Tibial artery (tissue), 4 donors: ENCODE data around the gene DYNC1I1.
A peak's percentile ranks its signal among the peaks of the same experiment; 100 is the strongest.

ENCODE experiments used
- DNase-seq, 2 donors: peaks; one replicate each; pipeline ENCODE4 v3.0.0-alpha.2; 2019
- H3K27ac ChIP-seq, 2 donors: fragments of 200-600 bp; sonication (generic) in 1 of 2; 1 replicate in 1 of 2; 2 replicates in 1 of 2; pipeline ENCODE4 v1.5.1; 2018 to 2019; ENCODE audit warnings: mild to moderate bottlenecking in 1 of 2
- H3K27me3 ChIP-seq, 2 donors: fragments of 200-600 bp; sonication (generic) in 1 of 2; one replicate each; pipeline versions ENCODE4 v1.5.1 to v1.6.0; 2016 to 2019
- H3K36me3 ChIP-seq, 3 donors: fragments of 200-600 bp; sonication (generic) in 2 of 3; one replicate each; pipeline ENCODE4 v1.5.1; 2016 to 2019; ENCODE audit warnings: mild to moderate bottlenecking in 2 of 3
- H3K4me1 ChIP-seq, 4 donors: fragments of 200-600 bp; sonication (generic) in 2 of 4; 1 replicate in 3 of 4; 2 replicates in 1 of 4; pipeline ENCODE4 v1.5.1; 2016 to 2019
- H3K4me3 ChIP-seq, 2 donors: fragments of 200-600 bp; sonication (generic) in 1 of 2; 1 replicate in 1 of 2; 2 replicates in 1 of 2; pipeline ENCODE4 v1.5.1; 2018 to 2019; ENCODE audit warnings: mild to moderate bottlenecking in 2 of 2
- H3K9me3 ChIP-seq, 3 donors: fragments of 200-600 bp; sonication (generic) in 1 of 3; one replicate each; pipeline ENCODE4 v1.5.1; 2016 to 2019
- intact Hi-C: fragments of 100-400 bp; cut with DNase I; formaldehyde crosslinking; loops from one replicate; pipeline ENCODE4 v1.15.0; 2023; ENCODE audit warnings: low total_unique reads
- TF ChIP-seq, protein P1 (sequence below), 2 experiments: fragments of 200-600 bp in 1 of 2; fragments of 450-650 bp in 1 of 2; IDR thresholded peaks; one replicate each; pipeline ENCODE4 v1.5.1; 2017 to 2019; ENCODE audit warnings: antibody characterized with exemption in 2 of 2, mild to moderate bottlenecking in 1 of 2, moderate library complexity in 1 of 2

DYNC1I1 gene

GRCh38 chr7:95906851-95907250 is 134.5 kb downstream of the DYNC1I1 start:
- Histone ChIP-seq H3K4me3 (no peak overlapping the region), H3K27me3 (no peaks in the 10 kb centered on the region), H3K4me1 (no peaks in the 10 kb centered on the region), H3K36me3 (no peaks in the 10 kb centered on the region), H3K27ac (no peak overlapping the region), H3K9me3 (no peaks in the 10 kb centered on the region)
- intact Hi-C loops, result no loop called here
- TF ChIP-seq, protein P1, sequence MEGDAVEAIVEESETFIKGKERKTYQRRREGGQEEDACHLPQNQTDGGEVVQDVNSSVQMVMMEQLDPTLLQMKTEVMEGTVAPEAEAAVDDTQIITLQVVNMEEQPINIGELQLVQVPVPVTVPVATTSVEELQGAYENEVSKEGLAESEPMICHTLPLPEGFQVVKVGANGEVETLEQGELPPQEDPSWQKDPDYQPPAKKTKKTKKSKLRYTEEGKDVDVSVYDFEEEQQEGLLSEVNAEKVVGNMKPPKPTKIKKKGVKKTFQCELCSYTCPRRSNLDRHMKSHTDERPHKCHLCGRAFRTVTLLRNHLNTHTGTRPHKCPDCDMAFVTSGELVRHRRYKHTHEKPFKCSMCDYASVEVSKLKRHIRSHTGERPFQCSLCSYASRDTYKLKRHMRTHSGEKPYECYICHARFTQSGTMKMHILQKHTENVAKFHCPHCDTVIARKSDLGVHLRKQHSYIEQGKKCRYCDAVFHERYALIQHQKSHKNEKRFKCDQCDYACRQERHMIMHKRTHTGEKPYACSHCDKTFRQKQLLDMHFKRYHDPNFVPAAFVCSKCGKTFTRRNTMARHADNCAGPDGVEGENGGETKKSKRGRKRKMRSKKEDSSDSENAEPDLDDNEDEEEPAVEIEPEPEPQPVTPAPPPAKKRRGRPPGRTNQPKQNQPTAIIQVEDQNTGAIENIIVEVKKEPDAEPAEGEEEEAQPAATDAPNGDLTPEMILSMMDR (IDR thresholded peaks at IDR 0.05), result no peak
- no peak for DNase-seq

DNA sequence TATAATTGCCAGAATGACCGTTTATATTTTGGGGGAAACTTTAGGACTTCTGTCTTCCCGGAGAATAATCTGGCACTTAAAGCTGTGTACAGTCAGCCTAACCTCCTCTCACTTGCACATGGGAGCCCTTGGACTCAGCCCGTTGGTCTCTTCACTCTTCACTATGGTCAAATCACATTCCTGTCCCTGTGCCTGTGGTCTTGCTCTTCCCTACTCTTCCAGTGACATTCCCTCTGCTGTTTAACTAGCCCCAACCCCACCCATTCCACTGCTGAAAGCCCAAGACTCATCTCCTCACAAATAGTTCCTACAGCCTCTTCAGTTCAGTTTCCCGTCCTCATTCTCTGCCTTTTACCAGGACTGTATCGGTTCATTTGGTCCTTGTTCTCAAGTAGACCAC is 135.0 kb downstream of the DYNC1I1 start:
- Histone ChIP-seq H3K4me1 (no peaks in the 10 kb centered on the region), H3K36me3 (no peaks in the 10 kb centered on the region), H3K4me3 (no peak overlapping the region), H3K9me3 (no peaks in the 10 kb centered on the region), H3K27ac (no peak overlapping the region), H3K27me3 (no peaks in the 10 kb centered on the region)
- no peak for DNase-seq
- TF ChIP-seq, protein P1 (IDR thresholded peaks at IDR 0.05), result no peak
- intact Hi-C loops, result no loop called here

- H3K27me3 ChIP-seq, result no peaks in the 10 kb centered on the region
- no peak for DNase-seq
- intact Hi-C loops, result no loop called here
- no peak overlapping the region for H3K27ac ChIP-seq
- H3K36me3 ChIP-seq, result no peaks in the 10 kb centered on the region
- no peak overlapping the region for H3K4me3 ChIP-seq
- no peaks in the 10 kb centered on the region for H3K4me1 ChIP-seq
- no peaks in the 10 kb centered on the region for H3K9me3 ChIP-seq
- TF ChIP-seq, protein P1 (IDR thresholded peaks at IDR 0.05), result no peak
Observed at GRCh38 chr7:95908499-95908898, 136.1 kb downstream of the DYNC1I1 start.

- intact Hi-C loops, result loop anchor here (10.0 kb wide), 1 partner anchor 1154 kb away; no protein-coding TSS in a partner anchor
- Histone ChIP-seq H3K4me3 (no peak overlapping the region), H3K4me1 (no peaks in the 10 kb centered on the region), H3K27me3 (no peaks in the 10 kb centered on the region), H3K27ac (no peak overlapping the region), H3K36me3 (no peaks in the 10 kb centered on the region), H3K9me3 (no peaks in the 10 kb centered on the region)
- TF ChIP-seq, protein P1 (IDR thresholded peaks at IDR 0.05), result no peak
- DNase-seq, result no peak
Observed at GRCh38 chr7:95910341-95910740, 138.0 kb downstream of the DYNC1I1 start.

DNA sequence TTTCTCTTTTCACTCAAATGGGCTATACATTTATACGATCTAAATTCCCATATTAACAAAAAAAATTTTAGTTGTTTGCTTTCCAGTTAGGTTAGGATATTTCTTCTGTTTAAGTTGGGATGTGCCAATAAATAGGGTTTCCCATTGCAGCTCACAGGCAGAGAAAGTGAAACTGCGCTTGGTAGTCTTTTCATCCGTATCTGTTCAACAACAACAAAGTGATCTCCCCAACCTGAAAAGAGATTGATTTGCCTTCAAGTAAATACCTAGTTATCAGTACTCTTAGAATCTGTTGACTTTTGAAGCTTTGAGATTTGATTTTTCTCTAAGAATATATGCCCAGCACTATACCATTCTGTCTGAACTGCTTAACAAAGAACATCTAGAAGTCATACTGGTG is 143.4 kb downstream of the DYNC1I1 start:
- Histone ChIP-seq H3K4me3 (peak overlapping the region; percentile 7 to 12), H3K4me1 (no peaks in the 10 kb centered on the region), H3K27me3 (no peaks in the 10 kb centered on the region), H3K9me3 (no peaks in the 10 kb centered on the region), H3K27ac (no peak overlapping the region), H3K36me3 (no peaks in the 10 kb centered on the region)
- no peak for DNase-seq
- TF ChIP-seq, protein P1 (IDR thresholded peaks at IDR 0.05), result no peak
- intact Hi-C loops, result loop anchor here (10.0 kb wide), 1 partner anchor 1149 kb away; no protein-coding TSS in a partner anchor
